Naive thymus-derived CD4-positive, alpha-beta T cell (primary cell): Measurements from ENCODE around the gene ARHGAP5. TPM values are rescaled to one million over a fixed set of nuclear protein-coding genes. Genes with fewer than 3 reads are reported as not detected.
"Not testable (repeated sequence)": the region's sequence is repeated elsewhere in the genome, so short reads cannot be mapped to it uniquely, and the experiment has no call there.

Source experiments
- ATAC-seq: fragments of 150-1000 bp; cut with Tn5 transposase; 2 replicates; pipeline ENCODE4 v1.10.0; 2021; ENCODE audit warnings: mild to moderate bottlenecking, moderate library complexity
- CTCF ChIA-PET: fragments of 350-600 bp; sonication (Branson Sonifier 250); formaldehyde crosslinking; loops from one replicate; lab custom pipeline; 2021; ENCODE audit warnings: antibody characterized with exemption; lab: Charles Lee
- POLR2A ChIA-PET: fragments of 350-600 bp; sonication (Branson Sonifier 250); formaldehyde crosslinking; loops from one replicate; lab custom pipeline; 2021; ENCODE audit warnings: antibody characterized with exemption, inconsistent platforms; lab: Charles Lee
- DNase-seq, 9 donors: peaks; one replicate each; pipeline versions ENCODE4 v3.0.0 to v3.0.0-alpha.2; 2020 to 2022; ENCODE audit warnings: mixed read lengths in 1 of 9
- H3K27ac ChIP-seq: one replicate; pipeline ENCODE4 v1.7.0; 2013; ENCODE audit warnings: mild to moderate bottlenecking, low read depth, low read length, moderate library complexity
- H3K27me3 ChIP-seq, 2 donors: one replicate each; pipeline ENCODE4 v1.7.0; 2013; ENCODE audit warnings: low read length in 2 of 2, mild to moderate bottlenecking in 2 of 2, moderate library complexity in 2 of 2; ENCODE audit not compliant: control insufficient read depth in 2 of 2, insufficient read depth in 2 of 2
- H3K36me3 ChIP-seq, 3 experiments: 1 replicate in 2 of 3; 2 replicates in 1 of 3; pipeline ENCODE4 v1.7.0; 2013; ENCODE audit warnings: low read length in 3 of 3, mild to moderate bottlenecking in 3 of 3, moderate library complexity in 1 of 3; ENCODE audit not compliant: insufficient read depth in 3 of 3, control insufficient read depth in 2 of 3
- H3K4me1 ChIP-seq, 2 donors: one replicate each; pipeline ENCODE4 v1.7.0; 2013; ENCODE audit warnings: low read length in 2 of 2, mild to moderate bottlenecking in 2 of 2, moderate library complexity in 1 of 2; ENCODE audit not compliant: control insufficient read depth in 2 of 2, insufficient read depth in 2 of 2
- H3K4me3 ChIP-seq: 2 replicates; pipeline ENCODE4 v1.7.0; 2013; ENCODE audit warnings: mild to moderate bottlenecking, low read length
- H3K9me3 ChIP-seq, 3 experiments: 1 replicate in 2 of 3; 2 replicates in 1 of 3; pipeline ENCODE4 v1.7.0; 2013; ENCODE audit warnings: low read length in 3 of 3; ENCODE audit not compliant: control insufficient read depth in 2 of 3
- H3K27ac Mint-ChIP-seq, 9 donors: one replicate each; pipeline ENCODE4 v1.8.0; 2020 to 2022; ENCODE audit warnings: mixed read lengths in 9 of 9, mild to moderate bottlenecking in 8 of 9, moderate library complexity in 5 of 9, inconsistent platforms in 2 of 9
- H3K27me3 Mint-ChIP-seq, 5 donors: one replicate each; pipeline ENCODE4 v1.8.0; 2021 to 2022; ENCODE audit warnings: mixed read lengths in 5 of 5, mild to moderate bottlenecking in 1 of 5
- H3K36me3 Mint-ChIP-seq, 5 donors: one replicate each; pipeline ENCODE4 v1.8.0; 2020 to 2022; ENCODE audit warnings: mixed read lengths in 5 of 5, mild to moderate bottlenecking in 3 of 5, inconsistent platforms in 1 of 5
- H3K4me1 Mint-ChIP-seq, 7 donors: one replicate each; pipeline ENCODE4 v1.8.0; 2020 to 2022; ENCODE audit warnings: mixed read lengths in 7 of 7, mild to moderate bottlenecking in 3 of 7, inconsistent platforms in 1 of 7
- H3K4me3 Mint-ChIP-seq, 10 donors: one replicate each; pipeline ENCODE4 v1.8.0; 2020 to 2022; ENCODE audit warnings: mild to moderate bottlenecking in 10 of 10, mixed read lengths in 10 of 10, moderate library complexity in 6 of 10, inconsistent platforms in 2 of 10
- H3K9me3 Mint-ChIP-seq, 11 donors: one replicate each; pipeline ENCODE4 v1.8.0; 2020 to 2022; ENCODE audit warnings: mixed read lengths in 11 of 11, mild to moderate bottlenecking in 4 of 11, inconsistent platforms in 1 of 11, moderate library complexity in 1 of 11
- intact Hi-C, 2 donors: fragments of 100-400 bp; cut with micrococcal nuclease; formaldehyde crosslinking; loops; one replicate each; pipeline ENCODE4 v1.15.1; 2023
- polyA plus RNA-seq, 2 donors: library from polyadenylated mRNA; unstranded; fragments of 300-500 nt; fragmentation: Illumina TruSeq; gene quantifications; one replicate each; pipeline ENCODE4 v1.2.3, GENCODE V29; 2021
- total RNA-seq, 6 experiments: library from RNA in 5 of 6; stranded (reverse) in 5 of 6; gene quantifications; 1 replicate in 5 of 6; 2 replicates in 1 of 6; pipeline ENCODE4 v1.2.3 and lab custom pipeline; 2021 to 2026

The ARHGAP5 gene
- total and polyA plus RNA-seq, 7 experiments from 2014 or later: 26.6 to 98.2 (median 51.4) TPM

DNA sequence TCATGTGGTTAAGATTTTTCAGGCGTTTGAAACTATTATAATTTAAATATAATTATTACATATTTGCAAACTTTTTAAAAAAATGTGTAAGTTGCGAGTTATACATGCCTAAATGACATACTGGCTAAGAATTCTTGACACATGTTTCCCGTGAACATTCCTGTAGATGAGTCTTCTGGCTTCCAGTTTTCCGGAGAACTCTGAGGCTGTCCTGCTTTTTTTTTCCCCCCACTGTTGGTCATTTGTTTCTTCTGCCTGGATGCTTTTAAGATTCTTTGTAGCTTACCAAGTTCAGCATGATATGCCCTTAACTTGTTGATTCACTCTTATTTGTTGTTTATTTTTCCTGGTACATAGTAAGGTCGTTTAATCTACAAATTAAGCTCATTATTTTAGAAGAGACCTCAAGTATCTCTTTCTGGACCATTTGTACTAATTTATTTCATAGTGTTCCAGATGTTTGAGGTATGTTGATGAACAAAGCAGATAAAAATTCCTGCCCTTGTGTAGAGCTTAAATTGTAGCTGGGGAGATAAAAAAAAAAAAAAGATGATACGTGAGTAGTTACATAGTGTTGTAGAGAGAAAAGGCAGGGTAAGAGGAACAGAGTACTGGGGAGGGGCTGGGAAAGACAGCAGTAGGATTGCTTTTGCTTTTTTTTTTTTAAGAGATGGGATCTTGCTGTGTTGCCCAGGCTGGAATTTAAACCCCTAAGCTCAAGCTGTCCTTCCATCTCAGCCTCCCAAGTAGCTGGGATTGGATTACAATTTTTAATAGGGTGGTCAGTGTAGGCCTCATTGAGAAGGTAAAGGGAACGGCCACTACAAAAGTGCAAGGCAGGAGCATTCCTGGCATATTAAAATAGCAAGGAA lies 32.8 kb downstream of the ARHGAP5 start:
- intact Hi-C loops: loop anchor here in 1 of 2 donors (5.0 kb wide), 1 partner anchor 77 kb away; no protein-coding TSS in a partner anchor
- DNase-seq (no peak), ATAC-seq (no peak)
- H3K36me3 ChIP-seq: no peaks in the 10 kb centered on the region
- no peaks in the 10 kb centered on the region for H3K9me3 ChIP-seq
- H3K4me3 ChIP-seq: no peak overlapping the region
- ChIA-PET POLR2A (no interaction called here), CTCF (interaction anchor here (0.8 kb wide), 1 partner anchor 145 kb away, joined by 3 read pairs; no protein-coding TSS in a partner anchor)
- H3K27ac ChIP-seq: no peak overlapping the region
- H3K9me3 Mint-ChIP-seq: no peaks in the 10 kb centered on the region
- no peaks in the 10 kb centered on the region for H3K27me3 Mint-ChIP-seq
- H3K27me3 ChIP-seq: no peaks in the 10 kb centered on the region
- H3K27ac Mint-ChIP-seq: peak overlapping the region in 2 of 9 donors; percentile 22 to 29
- H3K4me3 Mint-ChIP-seq: no peak overlapping the region
- H3K4me1 ChIP-seq: peaks cover 0 to 11% of the 10 kb centered on the region in 2 donors
- peaks cover 0 to 24% (median 12%) of the 10 kb centered on the region in 5 donors for H3K36me3 Mint-ChIP-seq
- H3K4me1 Mint-ChIP-seq: peaks cover 4 to 35% (median 24%) of the 10 kb centered on the region in 7 donors

GRCh38 chr14:32110548-32110896 lies 33.4 kb downstream of the ARHGAP5 start:
- intact Hi-C loops: no loop called here
- H3K27ac Mint-ChIP-seq: peak overlapping the region in 1 of 9 donors; percentile 22
- CTCF ChIA-PET: no interaction called here

DNA sequence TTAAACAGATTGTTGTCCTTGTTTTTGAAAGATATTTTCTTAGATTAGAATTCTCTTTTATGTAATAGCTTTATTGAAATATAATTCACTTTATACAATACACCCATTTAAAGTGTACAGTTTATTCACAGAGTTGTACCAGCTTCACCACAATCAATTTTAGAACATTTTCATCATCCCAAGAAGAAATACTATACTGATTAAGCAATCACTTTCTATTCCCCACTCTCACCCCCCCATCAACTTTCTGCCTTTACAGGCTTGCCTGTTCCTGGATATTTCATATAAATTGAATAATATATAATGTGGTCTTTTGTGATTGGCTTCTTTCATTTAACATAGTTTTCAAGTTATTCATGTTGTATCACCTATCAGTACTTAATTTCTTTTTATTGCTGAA lies 44.4 kb downstream of the ARHGAP5 start:
- Mint-ChIP-seq H3K27me3 (no peaks in the 10 kb centered on the region), H3K27ac (no peak overlapping the region), H3K4me1 (peaks cover 0 to 59% (median 38%) of the 10 kb centered on the region in 7 donors), H3K9me3 (peaks cover 0 to 8% (median under 1%) of the 10 kb centered on the region in 11 donors), H3K36me3 (peaks cover 0 to 65% (median 47%) of the 10 kb centered on the region in 5 donors), H3K4me3 (no peak overlapping the region)
- Histone ChIP-seq H3K27me3 (peaks cover 0 to 3% of the 10 kb centered on the region in 2 donors), H3K4me3 (no peak overlapping the region), H3K9me3 (no peaks in the 10 kb centered on the region), H3K4me1 (no peaks in the 10 kb centered on the region), H3K27ac (no peak overlapping the region), H3K36me3 (peaks cover 0 to 5% (median 0%) of the 10 kb centered on the region in 3 experiments)
- ChIA-PET CTCF (no interaction called here), POLR2A (no interaction called here)
- DNase-seq (no peak), ATAC-seq (no peak)
- intact Hi-C loops: no loop called here

More at GRCh38 chr14:32110548-32110896, 33.4 kb downstream of the ARHGAP5 start:
- Histone ChIP-seq H3K4me1 (peaks cover 0 to 11% of the 10 kb centered on the region in 2 donors), H3K4me3 (no peak overlapping the region), H3K27ac (no peak overlapping the region), H3K27me3 (no peaks in the 10 kb centered on the region), H3K9me3 (no peaks in the 10 kb centered on the region), H3K36me3 (no peaks in the 10 kb centered on the region)
- Mint-ChIP-seq H3K4me1 (peaks cover 5 to 31% (median 22%) of the 10 kb centered on the region in 7 donors), H3K36me3 (peaks cover 0 to 26% (median 14%) of the 10 kb centered on the region in 5 donors), H3K9me3 (peaks cover 0 to 3% (median 0%) of the 10 kb centered on the region in 11 donors), H3K27me3 (no peaks in the 10 kb centered on the region), H3K4me3 (no peak overlapping the region)
- ATAC-seq (no peak), DNase-seq (no peak)
- POLR2A ChIA-PET: no interaction called here

- ChIA-PET CTCF (no interaction called here), POLR2A (no interaction called here)
- intact Hi-C loops: no loop called here
- Histone ChIP-seq H3K9me3 (no peaks in the 10 kb centered on the region), H3K4me3 (no peak overlapping the region), H3K36me3 (peaks cover 0 to 5% (median 0%) of the 10 kb centered on the region in 3 experiments), H3K4me1 (no peaks in the 10 kb centered on the region), H3K27me3 (peaks cover 0 to 3% of the 10 kb centered on the region in 2 donors), H3K27ac (no peak overlapping the region)
- peaks cover 0 to 10% (median 2%) of the 10 kb centered on the region in 11 donors for H3K9me3 Mint-ChIP-seq
- peaks cover 0 to 68% (median 48%) of the 10 kb centered on the region in 5 donors for H3K36me3 Mint-ChIP-seq
- H3K27me3 Mint-ChIP-seq: no peaks in the 10 kb centered on the region
- DNase-seq: no peak
- ATAC-seq: no peak
- H3K27ac Mint-ChIP-seq: no peak overlapping the region
- peaks cover 0 to 58% (median 40%) of the 10 kb centered on the region in 7 donors for H3K4me1 Mint-ChIP-seq
- no peak overlapping the region for H3K4me3 Mint-ChIP-seq
Observed at GRCh38 chr14:32121948-32122347, 44.8 kb downstream of the ARHGAP5 start.

GRCh38 chr14:32126899-32127730 lies 50.0 kb downstream of the ARHGAP5 start:
- H3K27me3 ChIP-seq, intact Hi-C loops, POLR2A ChIA-PET, H3K4me1 ChIP-seq, H3K4me3 Mint-ChIP-seq, H3K36me3 ChIP-seq, H3K27me3 Mint-ChIP-seq, H3K9me3 ChIP-seq, H3K4me3 ChIP-seq, CTCF ChIA-PET, H3K27ac ChIP-seq, DNase-seq, ATAC-seq: not testable (repeated sequence)
- H3K36me3 Mint-ChIP-seq: peaks cover 6 to 78% (median 72%) of the 10 kb centered on the region in 5 donors
- H3K4me1 Mint-ChIP-seq: peaks cover 0 to 45% (median 40%) of the 10 kb centered on the region in 7 donors
- H3K27ac Mint-ChIP-seq: peak overlapping the region in 1 of 9 donors; percentile 32
- H3K9me3 Mint-ChIP-seq: peaks cover 0 to 25% (median 10%) of the 10 kb centered on the region in 11 donors

- H3K9me3 ChIP-seq, H3K27me3 ChIP-seq, H3K27me3 Mint-ChIP-seq, H3K36me3 ChIP-seq, intact Hi-C loops, POLR2A ChIA-PET, H3K27ac ChIP-seq, CTCF ChIA-PET, DNase-seq, H3K27ac Mint-ChIP-seq, H3K4me3 ChIP-seq, H3K4me1 ChIP-seq, ATAC-seq: not testable (repeated sequence)
- Mint-ChIP-seq H3K9me3 (peaks cover 0 to 25% (median 10%) of the 10 kb centered on the region in 11 donors), H3K36me3 (peaks cover 6 to 74% (median 65%) of the 10 kb centered on the region in 5 donors), H3K4me3 (peak overlapping the region in 1 of 10 donors; percentile 11), H3K4me1 (peaks cover 0 to 36% (median 31%) of the 10 kb centered on the region in 7 donors)
Observed at GRCh38 chr14:32127731-32128654, 50.9 kb downstream of the ARHGAP5 start.
